ENCODE data around the gene FNDC3B. TPM values are rescaled to one million over a fixed set of nuclear protein-coding genes. Genes with fewer than 3 reads are reported as not detected.

The FNDC3B gene
- total RNA-seq, 4 donors from 2014 or later = 59.8 to 72.6 (median 65.6) TPM

DNA sequence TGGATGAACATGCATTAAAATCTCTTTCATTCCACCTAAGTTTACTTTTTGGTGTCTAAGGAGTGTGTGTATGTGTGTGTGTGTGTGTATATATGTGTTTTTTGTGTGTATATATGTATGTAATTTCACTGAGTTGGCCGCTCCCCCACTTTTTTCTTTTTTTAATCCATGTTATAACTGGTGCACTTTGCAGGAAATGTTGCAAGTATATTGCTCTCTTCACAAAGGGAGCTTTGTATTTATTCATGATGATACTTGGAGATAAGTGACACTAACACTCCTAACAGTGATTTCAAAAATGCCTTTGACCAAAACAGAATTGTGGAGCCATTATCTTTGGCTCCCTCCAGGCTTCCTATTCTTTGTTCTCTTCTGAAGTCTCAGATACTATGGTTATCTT is 95.8 kb downstream of the FNDC3B start:
- Histone ChIP-seq H3K27ac (replicated peaks in 1 of 4) (peak overlapping the region in 3 of 4 donors; percentile 21 to 69 (median 25)), H3K27me3 (no peaks in the 10 kb centered on the region), H3K36me3 (peaks cover 0 to 4% (median 0%) of the 10 kb centered on the region in 4 donors), H3K4me1 (peaks cover 68 to 84% (median 75%) of the 10 kb centered on the region in 4 donors), H3K9me3 (no peaks in the 10 kb centered on the region), H3K4me3 (no peak overlapping the region)
- intact Hi-C loops (cut with DNase I) = no loop called here
- TF ChIP-seq POLR2AphosphoS5 (IDR thresholded peaks at IDR 0.05) (no peak), POLR2A (IDR thresholded peaks at IDR 0.05; ENCODE audit: low read depth) (no peak), EP300 (IDR thresholded peaks at IDR 0.05) (no peak)
- TF ChIP-seq, protein P1, sequence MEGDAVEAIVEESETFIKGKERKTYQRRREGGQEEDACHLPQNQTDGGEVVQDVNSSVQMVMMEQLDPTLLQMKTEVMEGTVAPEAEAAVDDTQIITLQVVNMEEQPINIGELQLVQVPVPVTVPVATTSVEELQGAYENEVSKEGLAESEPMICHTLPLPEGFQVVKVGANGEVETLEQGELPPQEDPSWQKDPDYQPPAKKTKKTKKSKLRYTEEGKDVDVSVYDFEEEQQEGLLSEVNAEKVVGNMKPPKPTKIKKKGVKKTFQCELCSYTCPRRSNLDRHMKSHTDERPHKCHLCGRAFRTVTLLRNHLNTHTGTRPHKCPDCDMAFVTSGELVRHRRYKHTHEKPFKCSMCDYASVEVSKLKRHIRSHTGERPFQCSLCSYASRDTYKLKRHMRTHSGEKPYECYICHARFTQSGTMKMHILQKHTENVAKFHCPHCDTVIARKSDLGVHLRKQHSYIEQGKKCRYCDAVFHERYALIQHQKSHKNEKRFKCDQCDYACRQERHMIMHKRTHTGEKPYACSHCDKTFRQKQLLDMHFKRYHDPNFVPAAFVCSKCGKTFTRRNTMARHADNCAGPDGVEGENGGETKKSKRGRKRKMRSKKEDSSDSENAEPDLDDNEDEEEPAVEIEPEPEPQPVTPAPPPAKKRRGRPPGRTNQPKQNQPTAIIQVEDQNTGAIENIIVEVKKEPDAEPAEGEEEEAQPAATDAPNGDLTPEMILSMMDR (IDR thresholded peaks at IDR 0.05) = no peak
- DNase-seq (ENCODE audit: extremely low spot score) = no peak
- WGBS = 94% methylated on average over 1 of the region's 1 CpG

DNA sequence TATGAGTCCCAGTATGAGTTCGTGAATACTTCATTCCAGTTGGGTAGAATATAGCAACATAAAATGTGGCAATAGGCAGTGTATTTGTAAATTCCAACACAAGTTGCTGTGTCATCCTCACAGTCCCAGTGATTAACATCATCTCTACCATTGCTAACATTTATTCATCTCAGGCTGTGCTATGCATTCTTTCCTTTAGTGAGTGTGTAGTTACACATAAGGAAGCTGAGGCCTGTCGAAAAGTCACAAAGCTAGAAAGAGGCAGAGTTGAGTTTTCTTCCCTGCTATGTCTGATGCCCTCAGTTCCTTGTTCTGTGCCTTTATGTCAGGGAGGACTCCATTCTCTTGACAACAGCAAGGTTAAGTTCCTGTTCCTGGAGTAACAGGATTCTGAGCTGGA is 96.4 kb downstream of the FNDC3B start:
- TF ChIP-seq POLR2A (IDR thresholded peaks at IDR 0.05; ENCODE audit: low read depth) (no peak), EP300 (IDR thresholded peaks at IDR 0.05) (no peak), POLR2AphosphoS5 (IDR thresholded peaks at IDR 0.05) (no peak)
- DNase-seq (ENCODE audit: extremely low spot score) = no peak
- intact Hi-C loops (cut with DNase I) = no loop called here
- WGBS = 69% methylated on average over 2 of the region's 2 CpGs
- H3K27ac ChIP-seq (replicated peaks in 1 of 4) = peak overlapping the region in 3 of 4 donors; percentile 21 to 69 (median 25)
- H3K9me3 ChIP-seq = no peaks in the 10 kb centered on the region
- peaks cover 0 to 4% (median 0%) of the 10 kb centered on the region in 4 donors for H3K36me3 ChIP-seq
- H3K4me3 ChIP-seq = no peak overlapping the region
- H3K4me1 ChIP-seq = peaks cover 68 to 84% (median 75%) of the 10 kb centered on the region in 4 donors
- no peaks in the 10 kb centered on the region for H3K27me3 ChIP-seq

DNA sequence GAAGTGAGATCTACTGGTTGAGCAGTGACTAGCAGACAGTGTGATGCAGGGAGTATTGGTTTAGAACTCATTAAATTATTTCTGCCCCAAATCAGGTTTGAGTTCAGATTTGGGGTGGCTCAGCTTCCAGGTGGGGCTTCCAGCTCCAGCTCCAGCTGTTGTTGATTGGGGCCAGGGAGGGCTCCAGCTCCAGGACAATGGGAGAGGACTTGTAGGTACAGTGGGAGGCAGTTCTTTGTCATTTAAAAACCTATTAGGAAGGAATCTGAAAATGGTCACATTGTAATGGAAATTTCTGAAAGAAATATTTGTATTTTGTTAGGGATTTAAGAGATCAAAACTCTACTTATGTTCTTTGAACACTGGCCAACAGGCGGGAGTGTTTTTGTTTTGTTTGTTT is 97.0 kb downstream of the FNDC3B start:
- WGBS = 82% methylated on average over 1 of the region's 1 CpG
- TF ChIP-seq EP300 (IDR thresholded peaks at IDR 0.05) (no peak), POLR2AphosphoS5 (IDR thresholded peaks at IDR 0.05) (no peak), POLR2A (IDR thresholded peaks at IDR 0.05; ENCODE audit: low read depth) (no peak)
- TF ChIP-seq, protein P1 (IDR thresholded peaks at IDR 0.05) = no peak
- no peak for DNase-seq (ENCODE audit: extremely low spot score)
- peak overlapping the region; percentile 25 to 69 (median 58) for H3K27ac ChIP-seq (replicated peaks in 1 of 4)
- no peaks in the 10 kb centered on the region for H3K9me3 ChIP-seq
- peaks cover 0 to 4% (median 0%) of the 10 kb centered on the region in 4 donors for H3K36me3 ChIP-seq
- no peak overlapping the region for H3K4me3 ChIP-seq
- intact Hi-C loops (cut with DNase I) = no loop called here
- H3K4me1 ChIP-seq = peaks cover 71 to 89% (median 80%) of the 10 kb centered on the region in 4 donors
- H3K27me3 ChIP-seq = no peaks in the 10 kb centered on the region

DNA sequence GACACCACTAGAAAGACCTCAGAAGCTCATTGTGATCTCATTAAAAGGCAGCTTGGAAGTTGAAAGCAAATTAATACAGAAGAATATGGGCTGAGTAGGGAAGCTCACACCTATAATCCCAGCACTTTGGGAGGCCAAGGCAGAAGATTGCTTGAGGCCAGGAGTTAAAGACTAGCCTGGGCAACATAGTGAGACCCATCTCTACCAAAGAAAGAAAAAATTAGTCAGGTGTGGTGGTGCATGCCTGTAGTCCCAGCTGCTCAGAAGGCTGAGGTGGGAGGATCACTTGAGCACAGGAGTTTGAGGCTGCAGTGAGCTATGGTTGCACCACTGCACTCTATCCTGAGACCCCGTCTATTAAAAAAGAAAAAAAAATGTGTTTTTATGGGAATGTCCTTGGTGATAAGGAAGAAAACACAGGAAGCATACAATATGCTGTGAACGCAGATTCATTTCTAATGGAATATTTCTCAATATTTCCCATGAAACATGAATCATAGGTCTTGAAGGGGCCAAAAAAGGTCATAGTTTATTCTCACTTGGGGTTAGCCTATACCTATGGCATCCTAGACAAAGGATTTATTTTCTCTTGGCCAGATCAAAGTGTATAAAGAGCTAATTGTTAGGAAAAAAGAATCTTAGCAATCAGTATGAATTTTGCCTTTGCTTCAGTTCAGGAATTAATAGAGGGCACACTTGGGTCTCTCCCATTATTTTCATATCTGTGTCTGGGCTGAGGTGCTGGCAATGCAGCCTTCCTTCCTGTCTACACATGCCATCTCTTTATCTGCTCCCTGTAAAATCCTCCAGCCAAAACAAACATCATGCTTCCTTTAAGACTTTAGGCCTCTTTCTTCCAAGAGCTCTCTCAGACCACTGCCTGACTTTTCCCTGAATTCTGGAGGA is 98.2 kb downstream of the FNDC3B start:
- H3K4me1 ChIP-seq = peaks cover 83 to 97% (median 89%) of the 10 kb centered on the region in 4 donors
- H3K36me3 ChIP-seq = peaks cover 0 to 4% (median 0%) of the 10 kb centered on the region in 4 donors
- no peaks in the 10 kb centered on the region for H3K27me3 ChIP-seq
- TF ChIP-seq, protein P1 (IDR thresholded peaks at IDR 0.05) = no peak
- TF ChIP-seq POLR2AphosphoS5 (IDR thresholded peaks at IDR 0.05) (no peak), EP300 (IDR thresholded peaks at IDR 0.05) (no peak), POLR2A (IDR thresholded peaks at IDR 0.05; ENCODE audit: low read depth) (no peak)
- H3K27ac ChIP-seq (replicated peaks in 1 of 4) = peak overlapping the region; percentile 47 to 69 (median 58)
- intact Hi-C loops (cut with DNase I) = no loop called here
- no peak overlapping the region for H3K4me3 ChIP-seq
- 49% methylated on average over 2 of the region's 2 CpGs for WGBS
- no peak for DNase-seq (ENCODE audit: extremely low spot score)
- no peaks in the 10 kb centered on the region for H3K9me3 ChIP-seq

DNA sequence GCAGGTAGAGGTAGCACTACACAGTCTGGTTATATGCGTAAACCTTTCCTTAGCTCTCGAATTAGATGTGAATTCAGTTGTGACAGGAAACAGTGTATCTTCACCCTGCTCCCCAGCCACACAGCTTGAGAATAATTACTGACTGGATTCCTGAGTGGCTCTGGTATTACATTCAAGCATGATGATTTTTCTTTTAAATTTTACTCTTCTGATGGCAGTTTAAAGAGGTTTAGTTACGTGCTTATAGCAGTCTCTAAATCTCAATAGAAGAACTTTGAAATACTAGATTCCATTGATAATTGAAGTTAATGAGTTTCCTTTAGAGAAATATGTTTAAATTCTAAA is 98.8 kb downstream of the FNDC3B start:
- Histone ChIP-seq H3K9me3 (no peaks in the 10 kb centered on the region), H3K4me3 (no peak overlapping the region), H3K36me3 (peaks cover 0 to 4% (median 0%) of the 10 kb centered on the region in 4 donors), H3K4me1 (peaks cover 86 to 94% (median 90%) of the 10 kb centered on the region in 4 donors), H3K27me3 (no peaks in the 10 kb centered on the region), H3K27ac (replicated peaks in 1 of 4) (peak overlapping the region; percentile 47 to 69 (median 58))
- no peak for TF ChIP-seq POLR2AphosphoS5 (IDR thresholded peaks at IDR 0.05)
- no peak for TF ChIP-seq POLR2A (IDR thresholded peaks at IDR 0.05; ENCODE audit: low read depth)
- TF ChIP-seq, protein P1 (IDR thresholded peaks at IDR 0.05) = no peak
- no peak for DNase-seq (ENCODE audit: extremely low spot score)
- intact Hi-C loops (cut with DNase I) = no loop called here
- WGBS = 58% methylated on average over 3 of the region's 3 CpGs

Data from esophagus muscularis mucosa (tissue), 4 donors.